ENCODE measurements around the gene PSMA4. TPM values are rescaled to one million over a fixed set of nuclear protein-coding genes. Genes with fewer than 3 reads are reported as not detected.
A peak's percentile ranks its signal among the peaks of the same experiment; 100 is the strongest.

PSMA4 gene
- total RNA-seq, 2 experiments from 2014 or later = 231 to 278 TPM

- H3K27me3 Mint-ChIP-seq = peaks cover 18% of the 10 kb centered on the region
- ATAC-seq (no peak), DNase-seq (no peak)
- peak overlapping the region; percentile 52 for H3K27ac Mint-ChIP-seq
- no peaks in the 10 kb centered on the region for H3K36me3 Mint-ChIP-seq
- H3K4me1 Mint-ChIP-seq = peaks cover 26% of the 10 kb centered on the region
- peak overlapping the region; percentile 79 for H3K4me3 Mint-ChIP-seq
- no peaks in the 10 kb centered on the region for H3K9me3 Mint-ChIP-seq (ENCODE audit: low read depth)
- CTCF ChIA-PET = interaction anchor here (1.0 to 1.8 kb wide), 4 partner anchors 8 to 21 kb away, joined by 3 to 4 read pairs (median 3); no protein-coding TSS in a partner anchor
These were observed 24.5 kb downstream of the PSMA4 start for GRCh38 chr15:78564743-78565096.

GRCh38 chr15:78565097-78565950 lies 25.1 kb downstream of the PSMA4 start, which contains the start of gene CHRNA5:
Gene CHRNA5 (plus strand): TSS chr15:78565520. CDS start chr15:78565720, 200 bp downstream.
- H3K36me3 Mint-ChIP-seq = no peaks in the 10 kb centered on the region
- peak within 1 kb of the TSS; percentile 79 for H3K4me3 Mint-ChIP-seq
- ATAC-seq = peak; percentile 82
- DNase-seq = peak; percentile 55
- peak within 1 kb of the TSS; percentile 52 for H3K27ac Mint-ChIP-seq
- H3K9me3 Mint-ChIP-seq (ENCODE audit: low read depth) = no peaks in the 10 kb centered on the region
- CTCF ChIA-PET = interaction anchor here (0.8 to 1.8 kb wide), 6 partner anchors 8 to 24 kb away, joined by 3 to 4 read pairs (median 3); no protein-coding TSS in a partner anchor
- H3K27me3 Mint-ChIP-seq = peaks cover 18% of the 10 kb centered on the region
- H3K4me1 Mint-ChIP-seq = peaks cover 26% of the 10 kb centered on the region

GRCh38 chr15:78565951-78566774 lies 25.9 kb downstream of the PSMA4 start:
- Mint-ChIP-seq H3K9me3 (ENCODE audit: low read depth) (no peaks in the 10 kb centered on the region), H3K27me3 (peaks cover 19% of the 10 kb centered on the region), H3K4me1 (peaks cover 26% of the 10 kb centered on the region), H3K4me3 (peak overlapping the region; percentile 79), H3K36me3 (no peaks in the 10 kb centered on the region), H3K27ac (no peak overlapping the region)
- peak; percentile 12 for ATAC-seq
- DNase-seq = no peak
- CTCF ChIA-PET = interaction anchor here (0.8 to 1.8 kb wide), 3 partner anchors 9 to 24 kb away, joined by 3 to 4 read pairs (median 3); no protein-coding TSS in a partner anchor

DNA sequence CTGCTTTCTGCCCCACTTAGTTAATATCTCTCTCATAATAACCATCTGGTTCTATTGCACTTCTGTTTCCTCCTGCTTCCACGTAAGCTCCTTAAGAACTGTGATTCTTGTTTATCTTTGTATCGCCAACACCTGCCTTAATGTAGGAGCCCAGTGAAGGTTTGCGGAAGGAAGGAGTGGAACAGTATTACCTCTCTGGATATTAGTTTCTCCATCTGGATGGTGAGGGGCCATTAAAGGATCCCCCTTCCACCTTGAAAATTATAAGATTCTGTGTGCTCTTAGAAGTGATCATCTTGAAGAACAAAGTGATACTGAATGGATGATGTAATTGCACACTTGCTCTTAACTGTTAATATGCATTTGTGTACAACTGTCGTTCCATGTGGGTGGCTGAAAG lies 27.3 kb downstream of the PSMA4 start:
- Mint-ChIP-seq H3K36me3 (no peaks in the 10 kb centered on the region), H3K4me3 (no peak overlapping the region), H3K27ac (no peak overlapping the region), H3K4me1 (peaks cover 26% of the 10 kb centered on the region), H3K9me3 (ENCODE audit: low read depth) (no peaks in the 10 kb centered on the region), H3K27me3 (peaks cover 19% of the 10 kb centered on the region)
- DNase-seq = no peak
- CTCF ChIA-PET = interaction anchor here (0.7 to 2.3 kb wide), 2 partner anchors 125 to 142 kb away, joined by 3 to 10 read pairs; no protein-coding TSS in a partner anchor
- ATAC-seq = no peak

DNA sequence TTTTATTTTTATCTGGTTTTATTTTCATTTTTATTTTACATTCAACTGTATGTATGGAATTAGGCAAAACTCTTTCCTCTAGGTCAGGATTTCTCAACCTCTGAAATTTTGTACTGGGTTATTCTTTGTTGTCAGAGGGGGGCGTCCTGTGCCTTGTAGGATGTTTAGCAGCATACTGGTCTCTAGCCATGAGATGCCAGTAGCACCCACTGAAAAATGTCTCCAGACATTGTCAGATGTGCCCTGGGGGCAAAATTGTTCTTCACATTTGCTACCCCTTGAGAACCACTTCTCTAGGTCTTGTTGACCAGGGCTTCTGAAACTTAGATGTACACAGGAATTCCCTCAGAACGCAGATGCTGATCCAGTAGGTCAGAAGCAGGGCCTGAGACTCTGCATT lies 30.5 kb downstream of the PSMA4 start:
- Mint-ChIP-seq H3K36me3 (no peaks in the 10 kb centered on the region), H3K4me1 (peaks cover 16% of the 10 kb centered on the region), H3K4me3 (no peak overlapping the region), H3K9me3 (ENCODE audit: low read depth) (no peaks in the 10 kb centered on the region), H3K27me3 (peaks cover 19% of the 10 kb centered on the region), H3K27ac (no peak overlapping the region)
- CTCF ChIA-PET = interaction anchor here (0.7 to 1.4 kb wide), 2 partner anchors 25 to 356 kb away, joined by 3 to 5 read pairs; no protein-coding TSS in a partner anchor
- ATAC-seq (no peak), DNase-seq (no peak)

GRCh38 chr15:78571382-78571781 lies 31.1 kb downstream of the PSMA4 start:
- H3K4me1 Mint-ChIP-seq = peaks cover 9% of the 10 kb centered on the region
- H3K9me3 Mint-ChIP-seq (ENCODE audit: low read depth) = no peaks in the 10 kb centered on the region
- DNase-seq = no peak
- H3K36me3 Mint-ChIP-seq = no peaks in the 10 kb centered on the region
- peaks cover 13% of the 10 kb centered on the region for H3K27me3 Mint-ChIP-seq
- no peak for ATAC-seq
- no peak overlapping the region for H3K27ac Mint-ChIP-seq
- no peak overlapping the region for H3K4me3 Mint-ChIP-seq
- CTCF ChIA-PET = interaction anchor here (0.7 to 1.4 kb wide), 2 partner anchors 26 to 355 kb away, joined by 3 to 5 read pairs; no protein-coding TSS in a partner anchor

DNA sequence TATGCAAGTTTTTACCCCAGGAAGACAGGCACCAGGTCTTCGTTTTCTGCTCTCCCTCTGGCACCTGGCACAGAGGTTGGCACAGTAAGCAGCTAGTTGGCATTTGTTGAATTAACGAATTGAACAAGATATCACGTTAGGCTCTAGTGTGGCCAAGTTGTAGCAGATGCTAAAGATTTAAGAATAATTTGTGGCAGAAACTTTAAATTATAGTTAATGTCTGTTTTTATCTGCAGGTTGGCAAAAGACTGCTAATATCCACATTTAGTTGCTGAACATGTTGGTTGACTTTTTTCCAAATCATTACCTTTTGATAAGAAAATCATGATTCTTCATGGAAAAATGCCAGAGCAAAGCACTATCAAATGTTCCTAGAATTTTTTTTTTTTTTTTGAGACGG lies 33.2 kb downstream of the PSMA4 start:
- H3K27me3 Mint-ChIP-seq = peaks cover 4% of the 10 kb centered on the region
- CTCF ChIA-PET = no interaction called here
- H3K4me1 Mint-ChIP-seq = no peaks in the 10 kb centered on the region
- DNase-seq (no peak), ATAC-seq (no peak)
- H3K4me3 Mint-ChIP-seq = no peak overlapping the region
- H3K9me3 Mint-ChIP-seq (ENCODE audit: low read depth) = no peaks in the 10 kb centered on the region
- no peak overlapping the region for H3K27ac Mint-ChIP-seq
- H3K36me3 Mint-ChIP-seq = no peaks in the 10 kb centered on the region

DNA sequence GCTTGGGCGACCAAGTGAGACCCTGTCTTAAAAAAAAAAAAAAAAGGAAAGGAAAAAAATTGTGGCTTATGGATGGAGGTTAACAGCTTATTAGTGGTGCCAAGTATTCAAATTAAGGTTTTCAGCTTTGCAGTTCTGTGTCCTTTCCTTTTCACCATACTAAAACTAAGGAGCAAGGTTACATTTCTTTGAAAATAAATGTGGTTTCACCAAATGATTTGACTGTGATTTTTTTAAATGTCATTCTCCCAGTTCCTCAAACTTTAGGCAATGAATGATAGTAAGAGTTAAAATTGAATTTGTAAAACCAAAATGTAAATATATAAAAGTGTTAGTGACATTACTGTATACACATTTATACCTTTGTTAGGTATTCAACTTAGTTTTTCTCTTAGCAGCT lies 34.7 kb downstream of the PSMA4 start:
- Mint-ChIP-seq H3K4me1 (no peaks in the 10 kb centered on the region), H3K27me3 (peaks cover 4% of the 10 kb centered on the region), H3K36me3 (no peaks in the 10 kb centered on the region), H3K4me3 (no peak overlapping the region), H3K27ac (no peak overlapping the region), H3K9me3 (ENCODE audit: low read depth) (no peaks in the 10 kb centered on the region)
- ATAC-seq = no peak
- CTCF ChIA-PET = no interaction called here
- DNase-seq = no peak

GRCh38 chr15:78597583-78597982 lies 57.3 kb downstream of the PSMA4 start:
- Mint-ChIP-seq H3K4me1 (no peaks in the 10 kb centered on the region), H3K9me3 (ENCODE audit: low read depth) (no peaks in the 10 kb centered on the region), H3K36me3 (no peaks in the 10 kb centered on the region), H3K27ac (no peak overlapping the region), H3K27me3 (no peaks in the 10 kb centered on the region), H3K4me3 (no peak overlapping the region)
- DNase-seq (no peak), ATAC-seq (no peak)
- CTCF ChIA-PET = no interaction called here

DNA sequence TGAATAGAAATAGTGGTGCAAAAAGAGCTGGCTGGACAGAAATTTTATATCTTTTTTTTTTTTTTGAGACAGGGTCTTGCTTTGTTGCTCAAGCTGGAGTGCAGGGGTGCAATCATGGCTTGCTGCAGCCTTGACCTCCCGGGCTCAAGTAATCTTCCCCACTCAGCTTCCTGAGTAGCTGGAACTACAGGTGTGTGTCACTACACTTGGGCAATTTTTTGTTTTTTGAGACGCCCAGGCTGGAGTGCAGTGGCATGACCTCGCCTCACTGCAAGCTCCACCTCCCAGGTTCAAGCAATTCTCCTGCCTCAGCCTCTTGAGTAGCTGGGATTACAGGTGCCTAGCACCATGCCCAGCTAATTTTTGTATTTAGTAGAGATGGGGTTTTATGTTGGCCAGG lies 58.1 kb downstream of the PSMA4 start:
- CTCF ChIA-PET = no interaction called here
- no peaks in the 10 kb centered on the region for H3K27me3 Mint-ChIP-seq
- no peak overlapping the region for H3K4me3 Mint-ChIP-seq
- no peak overlapping the region for H3K27ac Mint-ChIP-seq
- H3K9me3 Mint-ChIP-seq (ENCODE audit: low read depth) = no peaks in the 10 kb centered on the region
- H3K36me3 Mint-ChIP-seq = no peaks in the 10 kb centered on the region
- ATAC-seq (no peak), DNase-seq (no peak)
- H3K4me1 Mint-ChIP-seq = no peaks in the 10 kb centered on the region

- no peak for ATAC-seq
- Mint-ChIP-seq H3K4me1 (no peaks in the 10 kb centered on the region), H3K4me3 (no peak overlapping the region), H3K36me3 (no peaks in the 10 kb centered on the region), H3K27me3 (peaks cover 3% of the 10 kb centered on the region), H3K27ac (no peak overlapping the region), H3K9me3 (ENCODE audit: low read depth) (no peaks in the 10 kb centered on the region)
- CTCF ChIA-PET = no interaction called here
- DNase-seq = no peak
These were observed 58.9 kb downstream of the PSMA4 start for GRCh38 chr15:78599189-78599588.

All from activated CD8-positive, alpha-beta memory T cell treated with anti-CD3 and anti-CD28 coated beads, Interleukin-2, amount 10 ng/mL, durations not matched to agents 7 days and 5 days (primary cell).